Vagina (tissue), 2 donors: ENCODE results near the gene TNFRSF13B. TPM values are rescaled to one million over a fixed set of nuclear protein-coding genes. Genes with fewer than 3 reads are reported as not detected.

ENCODE experiments used
- DNase-seq, 2 donors: peaks; one replicate each; pipeline ENCODE4 v3.0.0-alpha.2; 2017; ENCODE audit errors: extremely low spot score in 2 of 2
- H3K27ac ChIP-seq: fragments of 200-600 bp; sonication (generic); one replicate; pipeline ENCODE4 v1.5.1; 2019
- H3K27me3 ChIP-seq: fragments of 200-600 bp; sonication (generic); one replicate; pipeline ENCODE4 v1.5.1; 2019
- H3K36me3 ChIP-seq, 2 donors: fragments of 200-600 bp; sonication (generic); one replicate each; pipeline ENCODE4 v1.5.1; 2017 to 2019
- H3K4me1 ChIP-seq: fragments of 200-600 bp; sonication (generic); one replicate; pipeline ENCODE4 v1.5.1; 2019
- H3K4me3 ChIP-seq, 2 donors: fragments of 200-600 bp; sonication (generic); 1 replicate in 1 of 2; 2 replicates in 1 of 2; pipeline ENCODE4 v1.5.1; 2016 to 2019
- H3K9me3 ChIP-seq: fragments of 200-600 bp; sonication (generic); one replicate; pipeline ENCODE4 v1.5.1; 2019
- POLR2A ChIP-seq, 2 donors: fragments of 450-650 bp; IDR thresholded peaks; one replicate each; pipeline ENCODE4 v1.6.1; 2017; ENCODE audit warnings: antibody characterized with exemption in 2 of 2, mild to moderate bottlenecking in 2 of 2, moderate library complexity in 2 of 2
- POLR2AphosphoS5 ChIP-seq, 2 donors: sonication (generic); formaldehyde crosslinking; IDR thresholded peaks; one replicate each; pipeline ENCODE4 v1.9.0; 2017; ENCODE audit warnings: antibody characterized with exemption in 2 of 2, mild to moderate bottlenecking in 2 of 2, low read depth in 1 of 2; ENCODE audit not compliant: insufficient read depth in 1 of 2
- intact Hi-C: fragments of 100-400 bp; cut with DNase I; formaldehyde crosslinking; loops from one replicate; pipeline ENCODE4 v1.15.1; 2023
- small RNA-seq: library from RNA; depleted of rRNA; stranded (forward); fragments of <200 nt; gene quantifications from one replicate; pipeline ENCODE3, GENCODE V24; 2016
- total RNA-seq: library from RNA; depleted of rRNA; stranded (reverse); fragments of >200 nt; gene quantifications from one replicate; pipeline ENCODE4 v1.2.3, GENCODE V29; 2016
- TF ChIP-seq, protein P1 (sequence below), 3 experiments: fragments of 450-650 bp in 2 of 3; fragments of 200-600 bp in 1 of 3; sonication (generic) in 1 of 3; IDR thresholded peaks; one replicate each; pipeline ENCODE4 v1.5.1; 2017 to 2019; ENCODE audit warnings: antibody characterized with exemption in 3 of 3, mild to moderate bottlenecking in 2 of 3, moderate library complexity in 2 of 3

The TNFRSF13B gene
- total RNA-seq, 1 donor from 2014 or later, result not detected

DNA sequence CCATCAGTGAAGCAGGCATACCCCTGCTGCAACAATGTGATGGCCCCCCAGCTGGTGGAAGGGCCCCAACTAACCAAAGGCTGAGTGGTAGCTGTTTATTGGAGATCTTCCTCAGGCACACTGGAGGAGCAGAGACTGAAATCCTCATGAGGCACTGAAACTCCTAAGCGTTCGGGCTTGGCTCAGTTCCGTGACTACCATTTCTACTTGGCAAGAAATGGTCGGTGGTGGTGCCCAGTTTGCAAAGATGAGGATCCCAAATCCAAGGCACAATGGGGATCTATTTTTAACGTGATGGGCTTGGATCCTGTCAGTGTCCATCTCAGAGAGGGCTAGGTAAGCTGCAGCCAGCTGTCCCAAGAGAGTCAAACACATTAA is 82.8 kb downstream of the TNFRSF13B start:
- Histone ChIP-seq H3K4me1 (no peaks in the 10 kb centered on the region), H3K36me3 (no peaks in the 10 kb centered on the region), H3K27ac (no peak overlapping the region), H3K9me3 (no peaks in the 10 kb centered on the region), H3K27me3 (no peaks in the 10 kb centered on the region), H3K4me3 (no peak overlapping the region)
- peak in 1 of 2 donors; percentile 67 for DNase-seq
- intact Hi-C loops, result no loop called here
- TF ChIP-seq POLR2AphosphoS5 (IDR thresholded peaks at IDR 0.05; ENCODE audit: insufficient read depth in 1 of 2, low read depth in 1 of 2), result no peak
- TF ChIP-seq POLR2A (IDR thresholded peaks at IDR 0.05), result no peak
- TF ChIP-seq, protein P1, sequence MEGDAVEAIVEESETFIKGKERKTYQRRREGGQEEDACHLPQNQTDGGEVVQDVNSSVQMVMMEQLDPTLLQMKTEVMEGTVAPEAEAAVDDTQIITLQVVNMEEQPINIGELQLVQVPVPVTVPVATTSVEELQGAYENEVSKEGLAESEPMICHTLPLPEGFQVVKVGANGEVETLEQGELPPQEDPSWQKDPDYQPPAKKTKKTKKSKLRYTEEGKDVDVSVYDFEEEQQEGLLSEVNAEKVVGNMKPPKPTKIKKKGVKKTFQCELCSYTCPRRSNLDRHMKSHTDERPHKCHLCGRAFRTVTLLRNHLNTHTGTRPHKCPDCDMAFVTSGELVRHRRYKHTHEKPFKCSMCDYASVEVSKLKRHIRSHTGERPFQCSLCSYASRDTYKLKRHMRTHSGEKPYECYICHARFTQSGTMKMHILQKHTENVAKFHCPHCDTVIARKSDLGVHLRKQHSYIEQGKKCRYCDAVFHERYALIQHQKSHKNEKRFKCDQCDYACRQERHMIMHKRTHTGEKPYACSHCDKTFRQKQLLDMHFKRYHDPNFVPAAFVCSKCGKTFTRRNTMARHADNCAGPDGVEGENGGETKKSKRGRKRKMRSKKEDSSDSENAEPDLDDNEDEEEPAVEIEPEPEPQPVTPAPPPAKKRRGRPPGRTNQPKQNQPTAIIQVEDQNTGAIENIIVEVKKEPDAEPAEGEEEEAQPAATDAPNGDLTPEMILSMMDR (IDR thresholded peaks at IDR 0.05), result no peak

Small RNA genes lying within 50 kb of the gene (small RNA-seq; reads per million reads assigned to genes)
- not detected for gene AL353996.1

Other genes with a start within 250 kb of the TNFRSF13B start
- 202 TPM for gene MPRIP, start 70.3 kb upstream of the TNFRSF13B start, total RNA-seq
- gene PLD6, start 234.2 kb upstream of the TNFRSF13B start, total RNA-seq, result 0.74 TPM